ENCODE measurements around the gene WWOX. TPM values are rescaled to one million over a fixed set of nuclear protein-coding genes. Genes with fewer than 3 reads are reported as not detected.

The WWOX gene
- total and polyA plus RNA-seq, 2 of the 4 experiments (the other 2 are of a cell fraction) = 2.7 to 5.4 TPM

- intact Hi-C loops (cut with micrococcal nuclease) = no loop called here
- TF ChIP-seq MAFK (IDR thresholded peaks at IDR 0.05; ENCODE audit: low read depth, low read length) (no peak), RFX5 (IDR thresholded peaks at IDR 0.05; ENCODE audit: low read depth, low read length) (no peak), CHD1 (IDR thresholded peaks at IDR 0.05; ENCODE audit: low read depth, low read length) (no peak), MAZ (IDR thresholded peaks at IDR 0.05; ENCODE audit: borderline replicate concordance, low read depth, low read length) (no peak), CEBPB (IDR thresholded peaks at IDR 0.05; ENCODE audit: low read depth, low read length) (no peak), MXI1 (IDR thresholded peaks at IDR 0.05; ENCODE audit: borderline replicate concordance, low read depth, low read length) (no peak), NFE2L2 (IDR thresholded peaks at IDR 0.05; ENCODE audit: low read depth, low read length) (no peak), CTCF (conservative IDR thresholded peaks at IDR 0.05; ENCODE audit: low read depth, low read length) (no peak), SMC3 (IDR thresholded peaks at IDR 0.05; ENCODE audit: low read depth, low read length) (no peak), ELK1 (IDR thresholded peaks at IDR 0.05; ENCODE audit: borderline replicate concordance, low read depth, low read length) (no peak), FOS (IDR thresholded peaks at IDR 0.05; ENCODE audit: low read depth, low read length) (no peak), POLR2A (IDR thresholded peaks at IDR 0.05; ENCODE audit: low read depth, low read length) (no peak), BHLHE40 (IDR thresholded peaks at IDR 0.05; ENCODE audit: low read depth, low read length) (no peak), RCOR1 (IDR thresholded peaks at IDR 0.05; ENCODE audit: insufficient replicate concordance, low read length) (no peak), USF2 (IDR thresholded peaks at IDR 0.05; ENCODE audit: low read depth, low read length) (no peak)
Measured at GRCh38 chr16:78505544-78506366, 406.3 kb downstream of the WWOX start.

More at GRCh38 chr16:78505544-78506366, 406.3 kb downstream of the WWOX start:
- Histone ChIP-seq H3K9ac (ENCODE audit: low read depth, low read length) (no peak overlapping the region), H3K9me3 (ENCODE audit: control insufficient read depth, insufficient read depth, low read length) (peaks cover 13% of the 10 kb centered on the region), H4K8ac (ENCODE audit: low read depth in 2 of 2, low read length in 2 of 2) (no peak overlapping the region), H2AFZ (replicated peaks; ENCODE audit: low read length, poor library complexity) (no peak overlapping the region), H3K36me3 (ENCODE audit: control insufficient read depth, insufficient read depth, low read length) (no peaks in the 10 kb centered on the region), H4K91ac (ENCODE audit: insufficient read depth, low read depth, low read length) (no peak overlapping the region), H2BK15ac (ENCODE audit: low read depth, low read length) (no peak overlapping the region), H3K23ac (ENCODE audit: low read depth, low read length) (no peak overlapping the region), H2BK5ac (ENCODE audit: low read depth, low read length, poor library complexity, severe bottlenecking) (no peak overlapping the region), H3K27ac (ENCODE audit: insufficient read depth, low read length) (no peak overlapping the region), H3K4me3 (ENCODE audit: insufficient read depth, low read depth, low read length) (no peak overlapping the region), H4K5ac (ENCODE audit: low read depth, low read length) (no peak overlapping the region), H3K9me1 (ENCODE audit: insufficient read depth, low read length) (no peaks in the 10 kb centered on the region), H2BK20ac (ENCODE audit: low read depth, low read length) (no peak overlapping the region), H2AK5ac (ENCODE audit: low read depth, low read length) (no peak overlapping the region), H3K4me2 (ENCODE audit: low read depth, low read length) (no peak overlapping the region), H2AK9ac (replicated peaks; ENCODE audit: low read depth, low read length, poor library complexity) (no peak overlapping the region), H3K79me1 (ENCODE audit: low read depth in 1 of 2, low read length in 2 of 2) (no peaks in the 10 kb centered on the region), H2BK120ac (ENCODE audit: low read depth, low read length) (no peak overlapping the region), H3K4ac (ENCODE audit: low read depth, low read length) (no peak overlapping the region), H4K20me1 (ENCODE audit: insufficient read depth, low read length) (no peaks in the 10 kb centered on the region), H3K4me1 (ENCODE audit: control insufficient read depth, insufficient read depth, low read length) (no peaks in the 10 kb centered on the region; the same call in 1 of the 2 replicates), H3K27me3 (ENCODE audit: control insufficient read depth, insufficient read depth, low read length) (no peaks in the 10 kb centered on the region), H3K18ac (ENCODE audit: low read depth, low read length) (no peak overlapping the region; the same call in 1 of the 2 replicates), H3K56ac (ENCODE audit: extremely low read depth, insufficient read depth, low read length) (no peak overlapping the region), H3K14ac (replicated peaks; ENCODE audit: low read depth, low read length) (no peak overlapping the region)
- WGBS, 2 experiments (ENCODE audit: extremely low coverage in 2 of 2, insufficient read length in 1 of 2) = 12% methylated on average over 6 of the region's 23 CpGs; no CpG with 5 or more reads in 1 of the 2 experiments
- no TSS peak for BruUV-seq (replicated peaks)
- in situ Hi-C loops (cut with MboI; ENCODE audit: low sequenced_read_pairs) = no loop called here
- DNase-seq = no peak
- ChIA-PET CTCF (no interaction called here), POLR2A (ENCODE audit: unreplicated experiment) (no interaction called here)
- ATAC-seq (ENCODE audit: low read depth) = no peak
- dilution Hi-C loops (cut with HindIII; ENCODE audit: low sequenced_read_pairs, unreplicated experiment) = no loop called here
